PC-9 (cell line): ENCODE results near the gene ACTG1.

Experiments used
- CTCF ChIP-seq: fragments of 200-600 bp; sonication (generic); conservative IDR thresholded peaks from 2 replicates; pipeline ENCODE4 v1.6.1; 2017; ENCODE audit warnings: mixed run types, antibody characterized with exemption, mild to moderate bottlenecking, moderate library complexity
- EZH2 ChIP-seq: fragments of 200-600 bp; sonication (generic); IDR thresholded peaks from 2 replicates; pipeline ENCODE4 v1.8.0; 2017; ENCODE audit warnings: antibody characterized with exemption, low read depth

- TF ChIP-seq CTCF (peak; percentile 82), EZH2 (no peak)
Observed at GRCh38 chr17:81484195-81484979, 28.2 kb downstream of the ACTG1 start.
